ENCODE results near the gene ABRACL. TPM values are rescaled to one million over a fixed set of nuclear protein-coding genes. Genes with fewer than 3 reads are reported as not detected.

ABRACL gene
- total RNA-seq, 1 experiment from 2014 or later = 33.6 TPM

DNA sequence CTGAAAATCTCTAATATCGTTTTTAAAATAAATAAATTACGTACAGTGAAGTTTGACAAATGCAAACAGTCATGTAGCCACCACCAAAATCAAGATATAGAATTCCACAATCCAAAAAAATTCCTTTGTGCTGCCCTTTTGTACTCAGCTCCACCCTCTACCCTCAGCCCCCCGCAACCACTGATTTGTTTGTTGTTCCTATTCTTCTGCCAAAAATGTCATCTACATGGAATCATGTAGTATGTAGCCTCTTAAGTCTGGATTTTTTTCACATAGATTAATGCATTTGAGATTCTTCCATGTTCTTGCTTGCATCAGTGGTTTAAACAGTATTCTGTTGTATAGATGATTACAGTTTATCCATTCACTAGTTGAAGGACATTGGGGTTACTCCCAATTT, 32.0 kb upstream of the ABRACL start:
- Histone ChIP-seq H3K27ac (no peak overlapping the region), H3K4me1 (replicated peaks) (peaks cover 17% of the 10 kb centered on the region), H3K4me3 (no peak overlapping the region), H3K9me3 (replicated peaks) (no peaks in the 10 kb centered on the region; the same call in 1 of the 2 replicates), H3K27me3 (replicated peaks) (no peaks in the 10 kb centered on the region), H3K36me3 (no peaks in the 10 kb centered on the region)
- DNase-seq (ENCODE audit: low read depth in 1 of 2, low spot score in 2 of 2) = peak in 1 of 2 experiments; percentile 32

- Histone ChIP-seq H3K27me3 (replicated peaks) (no peaks in the 10 kb centered on the region), H3K9me3 (replicated peaks) (no peaks in the 10 kb centered on the region; the same call in 1 of the 2 replicates), H3K4me3 (no peak overlapping the region), H3K4me1 (replicated peaks) (peaks cover 17% of the 10 kb centered on the region), H3K36me3 (no peaks in the 10 kb centered on the region), H3K27ac (no peak overlapping the region; the same call in 1 of the 2 replicates)
- no peak for DNase-seq (ENCODE audit: low read depth in 1 of 2, low spot score in 2 of 2)
These were observed 31.4 kb upstream of the ABRACL start for GRCh38 chr6:138997136-138997535.

DNA sequence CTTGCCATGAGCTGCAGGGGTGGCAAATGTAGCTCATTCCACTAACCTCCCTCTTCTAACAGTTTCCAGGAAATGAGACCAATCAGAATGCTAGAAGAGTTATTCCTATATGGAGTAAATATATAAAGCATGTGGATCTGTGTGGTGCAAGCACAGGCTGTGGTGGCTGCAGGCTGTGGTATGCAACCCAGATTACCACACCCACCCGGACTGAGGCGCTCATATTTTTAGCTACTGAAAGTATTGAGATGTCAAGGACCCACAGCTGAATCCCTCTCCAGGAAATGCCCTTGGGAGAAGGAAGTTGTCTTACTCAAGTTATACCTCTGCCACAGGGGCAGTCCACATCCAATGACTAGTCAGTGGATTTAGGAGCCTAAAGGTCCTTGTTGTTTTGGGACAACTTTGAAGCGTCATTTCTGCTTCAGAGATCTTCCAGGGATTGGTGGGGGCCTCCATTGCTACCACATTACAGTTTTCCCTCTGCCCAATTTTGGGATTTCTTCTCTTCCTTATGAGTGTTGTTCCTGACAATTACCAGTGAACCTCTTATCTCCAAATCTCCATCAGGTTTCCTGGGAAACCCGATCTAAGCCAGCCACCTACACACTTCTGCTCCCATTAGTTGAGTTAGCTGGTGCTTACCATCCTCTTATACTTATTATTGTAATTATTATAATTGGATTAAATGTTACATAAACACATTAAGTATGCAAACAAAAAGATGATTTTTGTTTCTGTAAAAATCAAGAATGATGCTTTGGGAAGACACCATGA, 28.4 kb upstream of the ABRACL start:
- H3K4me1 ChIP-seq (replicated peaks) = peaks cover 17% of the 10 kb centered on the region
- no peaks in the 10 kb centered on the region for H3K27me3 ChIP-seq (replicated peaks)
- H3K27ac ChIP-seq = no peak overlapping the region
- no peak for DNase-seq (ENCODE audit: low read depth in 1 of 2, low spot score in 2 of 2)
- no peaks in the 10 kb centered on the region for H3K36me3 ChIP-seq
- no peaks in the 10 kb centered on the region; the same call in 1 of the 2 replicates for H3K9me3 ChIP-seq (replicated peaks)
- H3K4me3 ChIP-seq = no peak overlapping the region

DNA sequence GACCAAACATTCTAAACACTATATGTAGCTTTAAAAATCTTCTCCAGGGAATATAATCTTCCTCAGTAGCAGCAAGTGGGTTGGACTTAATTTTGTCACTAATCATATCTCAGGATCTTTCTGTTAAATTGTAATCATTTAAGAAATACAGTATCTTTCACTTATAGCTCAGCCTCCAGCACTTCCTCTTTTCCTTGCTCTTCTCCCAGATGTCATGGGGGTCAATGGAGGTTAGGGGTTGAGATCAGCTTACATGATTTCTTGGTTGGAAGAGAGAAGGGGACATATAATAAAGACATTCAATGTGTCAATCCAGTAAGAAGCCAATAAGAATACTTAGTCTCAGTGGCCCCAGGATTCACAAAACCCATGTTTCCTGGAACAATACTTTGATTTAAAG, 24.8 kb upstream of the ABRACL start:
- Histone ChIP-seq H3K9me3 (replicated peaks) (no peaks in the 10 kb centered on the region; the same call in 1 of the 2 replicates), H3K27me3 (replicated peaks) (no peaks in the 10 kb centered on the region), H3K4me1 (replicated peaks) (no peaks in the 10 kb centered on the region), H3K27ac (no peak overlapping the region), H3K4me3 (no peak overlapping the region), H3K36me3 (no peaks in the 10 kb centered on the region)
- no peak for DNase-seq (ENCODE audit: low read depth in 1 of 2, low spot score in 2 of 2)

DNA sequence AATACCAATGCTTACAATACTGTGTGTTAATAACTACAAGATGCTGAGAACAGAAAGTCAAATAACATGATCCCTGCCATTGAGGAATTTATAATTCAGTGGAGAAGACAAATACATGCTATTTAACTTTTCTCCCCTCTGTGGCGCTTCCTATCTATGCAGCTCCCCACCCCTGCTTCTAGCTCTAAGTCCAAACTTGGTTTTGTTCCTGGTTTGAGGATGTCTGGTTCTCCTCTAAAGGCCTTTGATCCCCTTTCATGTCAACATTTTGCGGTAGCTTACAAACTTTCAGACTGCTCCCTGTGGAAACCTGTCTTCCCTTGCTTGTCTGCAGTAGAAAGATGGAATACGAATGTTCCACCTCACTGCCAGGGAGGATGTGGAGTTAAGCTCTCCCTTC, 22.1 kb upstream of the ABRACL start:
- no peak for DNase-seq (ENCODE audit: low read depth in 1 of 2, low spot score in 2 of 2)
- no peaks in the 10 kb centered on the region for H3K9me3 ChIP-seq (replicated peaks)
- no peaks in the 10 kb centered on the region for H3K36me3 ChIP-seq
- H3K4me3 ChIP-seq = no peak overlapping the region
- H3K27ac ChIP-seq = no peak overlapping the region
- no peaks in the 10 kb centered on the region for H3K4me1 ChIP-seq (replicated peaks)
- no peaks in the 10 kb centered on the region for H3K27me3 ChIP-seq (replicated peaks)

DNA sequence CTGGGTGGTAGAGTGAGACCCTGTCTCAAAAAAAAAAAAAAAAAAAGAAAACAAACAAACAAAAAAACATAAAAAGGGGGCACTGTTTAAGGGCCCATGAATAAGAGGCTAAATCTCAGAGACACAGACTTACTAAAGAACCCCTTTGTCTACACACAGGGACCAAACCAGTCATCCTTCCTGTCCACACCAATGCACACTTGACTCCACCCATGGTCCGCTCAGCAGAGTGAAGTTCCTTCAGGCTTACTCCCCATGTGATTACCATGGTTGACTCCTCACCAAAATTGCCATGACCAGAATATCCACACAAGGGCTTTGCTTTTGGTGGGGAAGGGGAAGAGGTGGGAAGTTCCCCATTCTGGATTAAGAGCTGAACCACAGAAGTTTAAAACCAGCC, 21.1 kb upstream of the ABRACL start:
- H3K4me3 ChIP-seq = no peak overlapping the region
- H3K4me1 ChIP-seq (replicated peaks) = no peaks in the 10 kb centered on the region
- H3K36me3 ChIP-seq = no peaks in the 10 kb centered on the region
- no peaks in the 10 kb centered on the region for H3K9me3 ChIP-seq (replicated peaks)
- H3K27me3 ChIP-seq (replicated peaks) = no peaks in the 10 kb centered on the region
- H3K27ac ChIP-seq = no peak overlapping the region
- DNase-seq (ENCODE audit: low read depth in 1 of 2, low spot score in 2 of 2) = no peak

DNA sequence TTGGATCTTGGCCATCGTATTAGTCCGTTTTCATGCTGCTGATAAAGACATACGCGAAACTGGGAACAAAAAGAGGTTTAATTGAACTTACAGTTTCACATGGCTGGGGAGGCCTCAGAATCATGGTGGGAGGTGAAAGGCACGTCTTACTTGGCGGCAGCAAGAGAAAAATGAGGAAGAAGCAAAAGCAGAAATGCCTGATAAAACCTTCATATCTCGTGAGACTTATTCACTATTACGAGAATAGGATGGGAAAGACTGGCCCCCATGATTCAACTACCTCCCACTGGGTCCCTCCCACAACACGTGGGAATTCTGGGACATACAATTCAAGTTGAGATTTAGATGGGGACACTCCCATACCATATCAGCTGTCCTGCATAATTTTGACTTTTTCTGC, 20.4 kb upstream of the ABRACL start:
- no peak for DNase-seq (ENCODE audit: low read depth in 1 of 2, low spot score in 2 of 2)
- H3K36me3 ChIP-seq = no peaks in the 10 kb centered on the region
- no peak overlapping the region for H3K27ac ChIP-seq
- peaks cover 5% of the 10 kb centered on the region; the same call in 1 of the 2 replicates for H3K27me3 ChIP-seq (replicated peaks)
- H3K4me1 ChIP-seq (replicated peaks) = no peaks in the 10 kb centered on the region
- no peaks in the 10 kb centered on the region for H3K9me3 ChIP-seq (replicated peaks)
- no peak overlapping the region for H3K4me3 ChIP-seq

DNA sequence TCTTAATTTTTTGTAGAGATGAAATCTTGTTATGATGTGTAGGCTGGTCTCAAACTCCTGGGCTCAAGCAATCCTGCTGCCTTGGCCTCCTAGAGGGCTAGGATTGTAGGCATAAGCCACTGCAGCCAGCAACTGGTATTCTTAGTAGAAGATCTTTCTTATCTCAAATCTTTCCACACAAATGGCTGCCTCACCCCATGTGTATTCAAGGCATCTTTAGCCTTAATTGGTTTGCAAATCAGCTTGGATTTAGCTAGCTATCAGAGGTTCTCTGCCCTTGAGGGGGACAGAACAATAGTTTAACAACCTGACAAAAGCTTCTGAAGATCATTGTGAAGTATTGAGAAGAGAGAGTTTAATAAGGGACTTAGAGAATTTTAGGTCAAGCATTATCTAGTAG, 17.9 kb upstream of the ABRACL start:
- DNase-seq (ENCODE audit: low read depth in 1 of 2, low spot score in 2 of 2) = no peak
- Histone ChIP-seq H3K4me3 (no peak overlapping the region), H3K9me3 (replicated peaks) (no peaks in the 10 kb centered on the region), H3K27me3 (replicated peaks) (peaks cover 6% of the 10 kb centered on the region; the same call in 1 of the 2 replicates), H3K4me1 (replicated peaks) (no peaks in the 10 kb centered on the region), H3K36me3 (no peaks in the 10 kb centered on the region), H3K27ac (no peak overlapping the region)

DNA sequence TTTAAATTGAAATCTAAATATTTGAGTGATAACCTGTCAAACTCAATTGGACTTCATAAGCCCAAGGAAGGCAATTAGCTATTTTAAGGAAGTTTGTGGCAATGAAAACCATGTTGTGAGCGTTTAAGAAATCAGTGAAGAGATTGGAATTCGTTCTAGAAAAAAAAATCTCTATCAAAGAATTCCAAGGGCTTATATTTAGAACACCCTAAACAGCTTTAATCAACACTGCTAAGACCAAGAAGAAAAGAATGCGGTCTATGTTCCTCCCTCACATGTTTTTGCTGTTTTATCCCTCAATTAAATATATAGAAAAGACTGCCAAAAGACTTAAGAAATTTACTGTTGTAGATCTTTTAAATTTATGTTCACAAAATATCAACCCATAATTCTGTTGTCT, 16.6 kb upstream of the ABRACL start:
- H3K27ac ChIP-seq = no peak overlapping the region
- peaks cover 6% of the 10 kb centered on the region; the same call in 1 of the 2 replicates for H3K27me3 ChIP-seq (replicated peaks)
- H3K4me1 ChIP-seq (replicated peaks) = no peaks in the 10 kb centered on the region
- H3K4me3 ChIP-seq = no peak overlapping the region
- H3K9me3 ChIP-seq (replicated peaks) = no peaks in the 10 kb centered on the region
- no peak for DNase-seq (ENCODE audit: low read depth in 1 of 2, low spot score in 2 of 2)
- H3K36me3 ChIP-seq = no peaks in the 10 kb centered on the region

- H3K4me1 ChIP-seq (replicated peaks) = no peaks in the 10 kb centered on the region
- no peak for DNase-seq (ENCODE audit: low read depth in 1 of 2, low spot score in 2 of 2)
- H3K4me3 ChIP-seq = no peak overlapping the region
- H3K27ac ChIP-seq = no peak overlapping the region
- peaks cover 11% of the 10 kb centered on the region for H3K27me3 ChIP-seq (replicated peaks)
- no peaks in the 10 kb centered on the region for H3K36me3 ChIP-seq
- no peaks in the 10 kb centered on the region for H3K9me3 ChIP-seq (replicated peaks)
These were observed 15.3 kb upstream of the ABRACL start for GRCh38 chr6:139013185-139013800.

- H3K27me3 ChIP-seq (replicated peaks) = peaks cover 11% of the 10 kb centered on the region
- H3K9me3 ChIP-seq (replicated peaks) = no peaks in the 10 kb centered on the region
- no peaks in the 10 kb centered on the region for H3K4me1 ChIP-seq (replicated peaks)
- no peak overlapping the region for H3K27ac ChIP-seq
- no peak overlapping the region for H3K4me3 ChIP-seq
- no peaks in the 10 kb centered on the region for H3K36me3 ChIP-seq
- no peak for DNase-seq (ENCODE audit: low read depth in 1 of 2, low spot score in 2 of 2)
These were observed 13.6 kb upstream of the ABRACL start for GRCh38 chr6:139014945-139015344.

GRCh38 chr6:139016337-139017213, 12.0 kb upstream of the ABRACL start:
- no peak for DNase-seq (ENCODE audit: low read depth in 1 of 2, low spot score in 2 of 2)
- Histone ChIP-seq H3K27ac (no peak overlapping the region), H3K27me3 (replicated peaks) (peaks cover 11% of the 10 kb centered on the region), H3K9me3 (replicated peaks) (no peaks in the 10 kb centered on the region), H3K4me1 (replicated peaks) (no peaks in the 10 kb centered on the region), H3K4me3 (no peak overlapping the region), H3K36me3 (no peaks in the 10 kb centered on the region)

DNA sequence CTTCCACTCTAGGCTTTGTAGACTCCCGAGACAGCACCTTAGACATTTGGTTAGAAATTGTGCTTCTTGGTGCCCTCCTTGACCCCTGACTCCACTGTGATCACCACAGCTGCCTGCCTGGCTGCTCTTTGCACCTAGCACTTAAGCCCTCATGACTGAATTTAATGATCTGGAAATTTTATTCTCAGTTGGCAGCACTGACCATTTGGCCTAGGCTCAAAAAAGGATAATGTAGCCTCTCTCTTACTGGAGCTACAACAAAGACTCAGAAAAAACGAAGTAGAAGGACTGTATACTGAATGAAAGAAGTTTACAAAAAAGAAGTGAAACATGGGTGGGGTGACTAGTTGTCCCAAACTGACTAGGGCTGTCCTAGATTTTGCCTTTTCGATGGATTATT, 11.3 kb upstream of the ABRACL start:
- H3K27me3 ChIP-seq (replicated peaks) = peaks cover 11% of the 10 kb centered on the region
- no peaks in the 10 kb centered on the region for H3K4me1 ChIP-seq (replicated peaks)
- DNase-seq (ENCODE audit: low read depth in 1 of 2, low spot score in 2 of 2) = no peak
- H3K4me3 ChIP-seq = no peak overlapping the region
- H3K9me3 ChIP-seq (replicated peaks) = no peaks in the 10 kb centered on the region
- H3K27ac ChIP-seq = no peak overlapping the region
- H3K36me3 ChIP-seq = no peaks in the 10 kb centered on the region

GRCh38 chr6:139019722-139020121, 8.8 kb upstream of the ABRACL start:
- Histone ChIP-seq H3K4me1 (replicated peaks) (no peaks in the 10 kb centered on the region), H3K4me3 (no peak overlapping the region), H3K27me3 (replicated peaks) (peaks cover 5% of the 10 kb centered on the region; the same call in 1 of the 2 replicates), H3K36me3 (no peaks in the 10 kb centered on the region), H3K9me3 (replicated peaks) (no peaks in the 10 kb centered on the region), H3K27ac (no peak overlapping the region)
- DNase-seq (ENCODE audit: low read depth in 1 of 2, low spot score in 2 of 2) = no peak
